ENCODE data around the gene SERPINF2. TPM values are rescaled to one million over a fixed set of nuclear protein-coding genes. Genes with fewer than 3 reads are reported as not detected.
"Not testable (repeated sequence)": the region's sequence is repeated elsewhere in the genome, so short reads cannot be mapped to it uniquely, and the experiment has no call there.

The SERPINF2 gene
- total RNA-seq, 4 donors from 2014 or later = 0.85 to 6.4 (median 4.3) TPM

DNA sequence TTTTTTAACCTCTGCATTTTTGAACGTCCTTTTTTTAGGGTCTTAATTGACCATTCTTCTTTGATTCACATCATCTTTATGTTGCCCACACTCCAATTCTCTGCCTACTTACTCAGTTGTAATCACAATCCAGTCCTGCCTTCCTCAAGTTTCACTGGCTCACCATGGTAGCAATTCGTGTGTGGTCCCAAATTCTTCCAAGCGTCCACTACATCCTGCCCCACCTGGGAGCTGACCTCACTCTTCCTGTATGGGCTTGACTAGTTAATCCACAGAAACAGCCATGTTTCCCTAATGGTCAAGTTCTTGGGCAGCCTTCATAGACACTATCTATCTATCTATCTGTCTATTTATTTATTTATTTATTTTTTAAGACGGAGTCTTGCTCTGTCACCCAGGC lies 39.6 kb upstream of the SERPINF2 start:
- Histone ChIP-seq H3K4me1 (no peaks in the 10 kb centered on the region), H3K27ac (no peak overlapping the region), H3K4me3 (no peak overlapping the region), H3K9me3 (no peaks in the 10 kb centered on the region), H3K27me3 (no peaks in the 10 kb centered on the region), H3K36me3 (no peaks in the 10 kb centered on the region)
- in situ Hi-C loops (cut with MboI; ENCODE audit: low sequenced_read_pairs in 4 of 4) (no loop called here), intact Hi-C loops (cut with DNase I; ENCODE audit: low total_unique reads) (no loop called here)
- no peak for DNase-seq
- no peak for ATAC-seq
- TF ChIP-seq, protein P1, sequence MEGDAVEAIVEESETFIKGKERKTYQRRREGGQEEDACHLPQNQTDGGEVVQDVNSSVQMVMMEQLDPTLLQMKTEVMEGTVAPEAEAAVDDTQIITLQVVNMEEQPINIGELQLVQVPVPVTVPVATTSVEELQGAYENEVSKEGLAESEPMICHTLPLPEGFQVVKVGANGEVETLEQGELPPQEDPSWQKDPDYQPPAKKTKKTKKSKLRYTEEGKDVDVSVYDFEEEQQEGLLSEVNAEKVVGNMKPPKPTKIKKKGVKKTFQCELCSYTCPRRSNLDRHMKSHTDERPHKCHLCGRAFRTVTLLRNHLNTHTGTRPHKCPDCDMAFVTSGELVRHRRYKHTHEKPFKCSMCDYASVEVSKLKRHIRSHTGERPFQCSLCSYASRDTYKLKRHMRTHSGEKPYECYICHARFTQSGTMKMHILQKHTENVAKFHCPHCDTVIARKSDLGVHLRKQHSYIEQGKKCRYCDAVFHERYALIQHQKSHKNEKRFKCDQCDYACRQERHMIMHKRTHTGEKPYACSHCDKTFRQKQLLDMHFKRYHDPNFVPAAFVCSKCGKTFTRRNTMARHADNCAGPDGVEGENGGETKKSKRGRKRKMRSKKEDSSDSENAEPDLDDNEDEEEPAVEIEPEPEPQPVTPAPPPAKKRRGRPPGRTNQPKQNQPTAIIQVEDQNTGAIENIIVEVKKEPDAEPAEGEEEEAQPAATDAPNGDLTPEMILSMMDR (IDR thresholded peaks at IDR 0.05 in 4 of 5, conservative IDR thresholded peaks at IDR 0.05 in 1 of 5) = no peak
- no peak for TF ChIP-seq POLR2A (IDR thresholded peaks at IDR 0.05)

DNA sequence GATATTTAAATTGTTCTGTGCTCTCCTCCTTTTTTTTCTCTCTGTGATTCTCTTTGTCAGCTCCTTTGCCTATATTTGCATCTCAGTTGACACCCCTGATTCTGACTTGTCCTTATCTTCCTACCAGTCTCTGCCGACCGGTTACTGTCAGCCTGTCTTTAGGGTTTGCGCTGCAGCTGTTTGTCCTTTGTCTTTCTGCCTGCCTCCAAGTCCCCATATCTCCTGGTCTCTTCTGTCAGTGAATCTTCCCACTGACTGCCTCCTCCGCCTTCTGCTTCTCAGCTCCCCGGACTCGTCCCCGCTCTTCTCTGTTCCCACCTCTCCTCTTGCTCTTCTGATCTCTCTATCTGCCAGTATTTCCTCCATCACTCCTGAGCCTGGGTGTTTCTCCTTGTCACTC lies 37.7 kb upstream of the SERPINF2 start:
- Histone ChIP-seq H3K36me3 (no peaks in the 10 kb centered on the region), H3K4me3 (no peak overlapping the region), H3K9me3 (no peaks in the 10 kb centered on the region), H3K27ac (no peak overlapping the region), H3K27me3 (no peaks in the 10 kb centered on the region), H3K4me1 (peaks cover 0 to 7% of the 10 kb centered on the region in 2 donors)
- DNase-seq (no peak), ATAC-seq (no peak)
- no peak for TF ChIP-seq POLR2A (IDR thresholded peaks at IDR 0.05)
- TF ChIP-seq, protein P1 (IDR thresholded peaks at IDR 0.05 in 4 of 5, conservative IDR thresholded peaks at IDR 0.05 in 1 of 5) = no peak
- intact Hi-C loops (cut with DNase I; ENCODE audit: low total_unique reads) (no loop called here), in situ Hi-C loops (cut with MboI; ENCODE audit: low sequenced_read_pairs in 4 of 4) (no loop called here)

DNA sequence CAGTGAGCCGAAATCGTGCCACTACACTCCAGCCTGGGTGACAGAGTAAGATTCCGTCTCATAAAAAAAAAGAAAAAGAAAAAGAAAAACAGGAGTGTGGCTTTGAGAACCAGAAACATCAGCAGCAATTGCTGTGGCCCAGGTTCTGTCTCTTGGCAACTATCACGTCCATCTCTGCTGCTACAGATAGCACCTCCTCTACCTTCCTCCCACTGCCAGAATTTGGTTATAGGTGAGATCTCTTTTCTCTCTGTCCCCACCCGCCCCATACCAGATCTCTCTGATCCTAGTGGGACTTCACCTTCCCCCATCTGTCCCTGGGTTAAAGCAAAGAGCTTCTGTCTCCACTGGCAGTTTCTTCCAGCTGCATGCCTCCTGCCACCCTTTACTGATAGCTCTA lies 35.6 kb upstream of the SERPINF2 start:
- peaks cover 0 to 7% of the 10 kb centered on the region in 2 donors for H3K36me3 ChIP-seq
- intact Hi-C loops (cut with DNase I; ENCODE audit: low total_unique reads) (no loop called here), in situ Hi-C loops (cut with MboI; ENCODE audit: low sequenced_read_pairs in 4 of 4) (no loop called here)
- H3K9me3 ChIP-seq = no peaks in the 10 kb centered on the region
- H3K27ac ChIP-seq = no peak overlapping the region
- TF ChIP-seq, protein P1 (IDR thresholded peaks at IDR 0.05 in 4 of 5, conservative IDR thresholded peaks at IDR 0.05 in 1 of 5) = no peak
- no peak for TF ChIP-seq POLR2A (IDR thresholded peaks at IDR 0.05)
- DNase-seq (no peak), ATAC-seq (no peak)
- no peaks in the 10 kb centered on the region for H3K27me3 ChIP-seq
- no peak overlapping the region for H3K4me3 ChIP-seq
- H3K4me1 ChIP-seq = peaks cover 7 to 25% of the 10 kb centered on the region in 2 donors

DNA sequence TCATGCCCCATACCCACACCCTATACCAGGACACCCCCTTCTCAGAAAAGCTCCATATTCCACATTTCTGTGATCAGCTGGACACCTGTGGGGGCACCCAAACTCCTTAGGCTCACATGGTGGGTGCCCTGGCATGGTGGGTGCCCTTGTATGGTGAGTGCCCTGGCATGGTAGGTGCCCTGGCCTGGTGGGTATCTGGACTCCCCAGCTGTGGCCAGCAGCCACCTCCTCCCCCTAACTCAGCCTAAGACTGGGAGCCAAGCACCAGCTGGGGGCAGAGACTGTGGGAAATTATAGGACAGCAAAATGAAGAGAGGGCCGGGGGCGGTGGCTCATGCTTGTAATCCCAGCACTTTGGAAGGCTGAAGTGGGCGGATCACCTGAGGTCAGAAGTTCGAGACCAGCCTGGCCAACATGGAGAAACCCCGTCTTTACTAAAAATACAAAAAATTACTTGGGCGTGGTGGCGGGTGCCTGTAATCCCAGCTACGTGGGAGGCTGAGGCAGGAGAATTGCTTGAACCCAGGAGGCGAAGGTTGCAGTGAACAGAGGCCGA lies 33.8 kb upstream of the SERPINF2 start:
- ATAC-seq; in situ Hi-C loops (cut with MboI; ENCODE audit: low sequenced_read_pairs in 4 of 4); H3K4me3 ChIP-seq; H3K27me3 ChIP-seq; intact Hi-C loops (cut with DNase I; ENCODE audit: low total_unique reads); DNase-seq; H3K9me3 ChIP-seq: not testable (repeated sequence)
- Histone ChIP-seq H3K4me1 (peaks cover 23 to 43% of the 10 kb centered on the region in 2 donors), H3K36me3 (peaks cover 0 to 25% of the 10 kb centered on the region in 2 donors), H3K27ac (peak overlapping the region in 1 of 4 donors; percentile 99)

DNA sequence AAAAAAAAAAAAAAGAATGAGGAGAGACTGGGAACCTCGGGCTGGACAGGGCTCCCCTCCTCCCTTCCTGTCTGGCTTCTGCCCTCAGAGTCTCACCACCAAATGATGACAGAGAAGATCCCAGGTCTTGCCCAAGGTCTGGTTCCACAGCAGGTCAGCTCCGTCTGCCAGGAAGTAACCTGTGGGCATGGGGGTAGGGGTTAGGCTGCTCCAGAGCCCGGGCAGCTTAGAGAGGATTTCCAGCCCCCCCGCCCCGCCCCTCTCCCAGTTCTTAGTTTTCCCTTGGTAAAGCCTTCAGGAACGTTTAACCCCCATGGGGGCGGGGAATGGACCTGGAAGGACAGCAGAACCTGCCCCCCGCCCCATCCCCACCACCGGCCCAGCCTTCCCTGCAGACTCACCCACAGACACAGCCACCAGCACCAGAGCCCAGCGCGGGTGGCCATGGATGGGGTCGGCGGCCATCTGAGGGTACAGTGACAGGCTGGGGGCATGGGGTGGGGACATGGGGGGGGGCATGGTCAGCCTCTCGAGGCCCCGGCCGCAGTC lies 33.2 kb upstream of the SERPINF2 start:
- in situ Hi-C loops (cut with MboI; ENCODE audit: low sequenced_read_pairs in 4 of 4) (no loop called here), intact Hi-C loops (cut with DNase I; ENCODE audit: low total_unique reads) (no loop called here)
- Histone ChIP-seq H3K27ac (peak overlapping the region; percentile 85 to 100 (median 100)), H3K9me3 (no peaks in the 10 kb centered on the region), H3K4me1 (peaks cover 27 to 47% of the 10 kb centered on the region in 2 donors), H3K4me3 (peak overlapping the region; percentile 57 to 86 (median 64)), H3K27me3 (no peaks in the 10 kb centered on the region), H3K36me3 (peaks cover 0 to 29% of the 10 kb centered on the region in 2 donors)
- TF ChIP-seq POLR2A (IDR thresholded peaks at IDR 0.05) = no peak
- TF ChIP-seq, protein P1 (IDR thresholded peaks at IDR 0.05 in 4 of 5, conservative IDR thresholded peaks at IDR 0.05 in 1 of 5) = no peak
- peak in 1 of 2 donors; percentile 48 for ATAC-seq
- peak in 1 of 2 donors; percentile 60 for DNase-seq
